Measurements from ENCODE around the gene RRAGA. TPM values are rescaled to one million over a fixed set of nuclear protein-coding genes. Genes with fewer than 3 reads are reported as not detected.
"Not testable (repeated sequence)": the region's sequence is repeated elsewhere in the genome, so short reads cannot be mapped to it uniquely, and the experiment has no call there.

Gene RRAGA
- total RNA-seq, 1 experiment from 2014 or later: 44.7 TPM

DNA sequence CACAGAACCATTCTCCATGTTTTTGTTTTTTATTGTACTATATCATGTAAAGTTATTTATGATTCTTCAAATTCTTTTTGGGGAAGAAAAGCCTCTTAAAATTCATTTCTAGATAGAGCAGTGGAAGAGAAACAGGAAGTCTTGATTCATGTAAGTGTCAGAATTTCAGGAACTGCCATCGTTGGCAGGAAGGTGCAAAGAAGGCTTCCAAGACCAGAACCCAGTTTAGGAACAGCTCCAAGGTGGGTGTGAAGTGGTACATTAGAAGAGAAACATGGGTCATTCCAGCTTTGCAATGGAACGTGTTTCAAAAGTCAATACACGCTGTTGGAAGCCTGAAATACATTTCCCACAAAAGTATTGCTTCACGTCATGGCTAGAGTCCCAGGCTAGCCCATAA, 31.0 kb upstream of the RRAGA start:
- peaks cover 3% of the 10 kb centered on the region for H3K27me3 Mint-ChIP-seq (ENCODE audit: insufficient read depth, unreplicated experiment)
- no peak overlapping the region for H3K27ac Mint-ChIP-seq (ENCODE audit: unreplicated experiment)
- H3K4me1 ChIP-seq: no peaks in the 10 kb centered on the region
- H3K9me3 Mint-ChIP-seq (ENCODE audit: unreplicated experiment): no peaks in the 10 kb centered on the region
- DNase-seq: no peak
- ChIA-PET CTCF (interaction anchor here (0.6 kb wide), 1 partner anchor 10 kb away, joined by 3 read pairs; no protein-coding TSS in a partner anchor), POLR2A (no interaction called here)
- H3K4me1 Mint-ChIP-seq (ENCODE audit: low read depth, unreplicated experiment): no peaks in the 10 kb centered on the region
- H3K27me3 ChIP-seq (replicated peaks; ENCODE audit: control insufficient read depth, insufficient read depth, low read length): no peaks in the 10 kb centered on the region
- no peaks in the 10 kb centered on the region for H3K36me3 ChIP-seq (ENCODE audit: control insufficient read depth, insufficient read depth, low read length)
- H3K4me3 Mint-ChIP-seq (ENCODE audit: unreplicated experiment): no peak overlapping the region
- H3K36me3 Mint-ChIP-seq (ENCODE audit: insufficient read depth, unreplicated experiment): no peaks in the 10 kb centered on the region
- no peak overlapping the region for H3K4me3 ChIP-seq (ENCODE audit: low read depth, low read length)
- no peaks in the 10 kb centered on the region for H3K9me3 ChIP-seq
- no TSS peak for BruUV-seq (replicated peaks)
- TF ChIP-seq, protein P1, sequence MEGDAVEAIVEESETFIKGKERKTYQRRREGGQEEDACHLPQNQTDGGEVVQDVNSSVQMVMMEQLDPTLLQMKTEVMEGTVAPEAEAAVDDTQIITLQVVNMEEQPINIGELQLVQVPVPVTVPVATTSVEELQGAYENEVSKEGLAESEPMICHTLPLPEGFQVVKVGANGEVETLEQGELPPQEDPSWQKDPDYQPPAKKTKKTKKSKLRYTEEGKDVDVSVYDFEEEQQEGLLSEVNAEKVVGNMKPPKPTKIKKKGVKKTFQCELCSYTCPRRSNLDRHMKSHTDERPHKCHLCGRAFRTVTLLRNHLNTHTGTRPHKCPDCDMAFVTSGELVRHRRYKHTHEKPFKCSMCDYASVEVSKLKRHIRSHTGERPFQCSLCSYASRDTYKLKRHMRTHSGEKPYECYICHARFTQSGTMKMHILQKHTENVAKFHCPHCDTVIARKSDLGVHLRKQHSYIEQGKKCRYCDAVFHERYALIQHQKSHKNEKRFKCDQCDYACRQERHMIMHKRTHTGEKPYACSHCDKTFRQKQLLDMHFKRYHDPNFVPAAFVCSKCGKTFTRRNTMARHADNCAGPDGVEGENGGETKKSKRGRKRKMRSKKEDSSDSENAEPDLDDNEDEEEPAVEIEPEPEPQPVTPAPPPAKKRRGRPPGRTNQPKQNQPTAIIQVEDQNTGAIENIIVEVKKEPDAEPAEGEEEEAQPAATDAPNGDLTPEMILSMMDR (IDR thresholded peaks at IDR 0.05; ENCODE audit: insufficient read depth in 1 of 2, low read depth in 1 of 2, low read length in 1 of 2, severe bottlenecking in 1 of 2, unreplicated experiment in 1 of 2): no peak
- intact Hi-C loops (cut with micrococcal nuclease; ENCODE audit: unreplicated experiment): no loop called here

GRCh38 chr9:19020886-19021455, 28.3 kb upstream of the RRAGA start:
- TF ChIP-seq, protein P1 (IDR thresholded peaks at IDR 0.05; ENCODE audit: insufficient read depth in 1 of 2, low read depth in 1 of 2, low read length in 1 of 2, severe bottlenecking in 1 of 2, unreplicated experiment in 1 of 2): no peak
- Mint-ChIP-seq H3K4me3 (ENCODE audit: unreplicated experiment) (no peak overlapping the region), H3K4me1 (ENCODE audit: low read depth, unreplicated experiment) (no peaks in the 10 kb centered on the region), H3K27ac (ENCODE audit: unreplicated experiment) (no peak overlapping the region), H3K27me3 (ENCODE audit: insufficient read depth, unreplicated experiment) (peaks cover 11% of the 10 kb centered on the region), H3K9me3 (ENCODE audit: unreplicated experiment) (no peaks in the 10 kb centered on the region), H3K36me3 (ENCODE audit: insufficient read depth, unreplicated experiment) (no peaks in the 10 kb centered on the region)
- POLR2A ChIA-PET: no interaction called here
- CTCF ChIA-PET: no interaction called here
- H3K36me3 ChIP-seq (ENCODE audit: control insufficient read depth, insufficient read depth, low read length): no peaks in the 10 kb centered on the region
- no peaks in the 10 kb centered on the region for H3K9me3 ChIP-seq
- H3K4me3 ChIP-seq (ENCODE audit: low read depth, low read length): no peak overlapping the region
- intact Hi-C loops (cut with micrococcal nuclease; ENCODE audit: unreplicated experiment): loop anchor here (10.0 kb wide), 1 partner anchor 226 kb away; no protein-coding TSS in a partner anchor
- no TSS peak for BruUV-seq (replicated peaks)
- no peaks in the 10 kb centered on the region for H3K4me1 ChIP-seq
- H3K27me3 ChIP-seq (replicated peaks; ENCODE audit: control insufficient read depth, insufficient read depth, low read length): no peaks in the 10 kb centered on the region
- DNase-seq: no peak

DNA sequence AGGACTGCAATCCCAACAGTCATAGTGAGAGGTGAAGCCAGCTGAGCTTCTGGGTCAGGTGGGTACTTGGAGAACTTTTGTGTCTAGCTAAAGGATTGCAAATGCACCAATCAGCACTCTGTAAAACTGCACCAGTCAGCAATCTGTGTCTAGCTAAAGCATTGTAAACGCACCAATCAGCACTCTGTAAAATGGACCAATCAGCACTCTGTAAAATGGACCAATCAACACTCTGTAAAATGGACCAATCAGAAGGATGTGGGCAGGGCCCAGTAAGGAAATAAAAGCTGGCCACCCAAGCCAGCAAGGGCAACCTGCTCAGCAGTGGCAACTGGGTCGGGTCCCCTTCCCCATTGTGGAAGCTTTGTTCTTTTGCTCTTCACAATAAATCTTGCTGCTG, 27.6 kb upstream of the RRAGA start:
- POLR2A ChIA-PET; BruUV-seq (replicated peaks); H3K4me1 ChIP-seq; DNase-seq; H3K9me3 ChIP-seq; H3K4me1 Mint-ChIP-seq (ENCODE audit: low read depth, unreplicated experiment); H3K36me3 Mint-ChIP-seq (ENCODE audit: insufficient read depth, unreplicated experiment); H3K4me3 ChIP-seq (ENCODE audit: low read depth, low read length); H3K27ac Mint-ChIP-seq (ENCODE audit: unreplicated experiment); H3K4me3 Mint-ChIP-seq (ENCODE audit: unreplicated experiment); H3K9me3 Mint-ChIP-seq (ENCODE audit: unreplicated experiment); H3K36me3 ChIP-seq (ENCODE audit: control insufficient read depth, insufficient read depth, low read length); H3K27me3 ChIP-seq (replicated peaks; ENCODE audit: control insufficient read depth, insufficient read depth, low read length): not testable (repeated sequence)
- H3K27me3 Mint-ChIP-seq (ENCODE audit: insufficient read depth, unreplicated experiment): peaks cover 11% of the 10 kb centered on the region
- CTCF ChIA-PET: interaction anchor here (0.5 kb wide), 1 partner anchor 281 kb away, joined by 3 read pairs; no protein-coding TSS in a partner anchor
- intact Hi-C loops (cut with micrococcal nuclease; ENCODE audit: unreplicated experiment): loop anchor here (10.0 kb wide), 1 partner anchor 227 kb away; no protein-coding TSS in a partner anchor

Measured in Caco-2 (cell line).